HL-60/S4 treated with retinoic acid at 250 ng/mL for 4 days and 3 days (cell line): ENCODE results near the gene PACSIN2.
"Not testable (repeated sequence)": the region's sequence is repeated elsewhere in the genome, so short reads cannot be mapped to it uniquely, and the experiment has no call there.

Experiments used
- in situ Hi-C: fragments of 300-500 bp; cut with MboI; formaldehyde crosslinking; loops from 2 replicates; pipeline ENCODE4 v1.7.0; 2022; ENCODE audit warnings: low sequenced_read_pairs

The PACSIN2 gene

DNA sequence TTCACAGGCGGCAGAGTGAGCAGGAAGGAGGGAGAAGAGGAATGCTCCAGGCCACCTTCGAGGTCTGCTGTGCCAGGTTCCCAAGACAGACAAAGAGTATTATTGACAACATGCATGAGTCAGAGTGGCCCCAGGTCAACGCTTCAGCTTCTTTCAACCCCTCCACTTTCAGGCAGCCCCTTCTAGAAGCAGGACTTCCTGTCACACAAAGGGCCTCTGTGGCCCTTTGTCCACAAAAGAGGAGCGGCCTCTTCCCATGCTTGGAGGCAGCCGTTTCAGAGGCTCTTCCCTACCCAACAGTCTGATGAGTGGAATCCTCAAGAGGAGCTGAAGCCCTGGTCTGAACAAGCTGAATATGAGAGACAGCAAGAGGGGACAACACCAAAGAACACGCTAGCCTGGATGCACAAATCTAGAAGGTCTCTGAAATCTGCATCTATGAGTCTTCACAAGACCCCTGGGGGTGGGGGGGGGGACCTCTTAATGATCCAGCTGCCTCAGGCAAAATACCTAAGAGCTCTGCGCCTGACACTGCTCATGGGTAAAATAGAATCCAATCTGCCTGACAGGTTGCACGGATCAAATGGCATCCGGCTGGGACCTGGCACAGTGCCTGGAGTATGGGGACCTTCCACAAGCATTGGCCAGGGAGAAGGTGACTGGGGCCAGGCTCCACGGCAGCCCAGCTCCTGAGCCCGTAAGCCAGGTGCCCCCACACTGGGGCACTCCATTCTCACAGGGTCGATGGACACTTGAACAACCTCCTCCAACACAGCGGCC lies 67.5 kb downstream of the PACSIN2 start:
- in situ Hi-C loops, result no loop called here

- in situ Hi-C loops, result no loop called here
Measured at GRCh38 chr22:42946546-42947198, 68.3 kb downstream of the PACSIN2 start.

GRCh38 chr22:42945736-42946135 lies 69.2 kb downstream of the PACSIN2 start:
- in situ Hi-C loops, result no loop called here

DNA sequence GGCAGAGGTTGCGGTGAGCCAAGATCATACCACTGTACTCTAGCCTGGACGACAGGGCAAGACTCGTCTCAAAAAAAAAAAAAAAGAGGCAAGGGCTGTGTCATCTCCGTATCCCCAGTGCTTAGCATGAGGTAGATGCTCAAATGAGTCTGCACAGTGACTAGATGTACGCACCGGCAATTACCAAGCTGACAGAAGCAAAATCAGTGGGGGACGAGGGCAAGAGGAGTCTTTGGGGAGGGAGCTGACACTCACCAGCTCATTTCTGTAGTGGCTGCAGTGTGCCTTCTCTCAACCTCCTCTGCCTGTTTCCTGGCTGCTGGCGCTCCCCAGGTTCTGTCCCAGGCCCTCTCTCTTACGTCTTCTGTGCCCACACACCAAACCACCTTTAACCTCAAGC lies 69.9 kb downstream of the PACSIN2 start:
- in situ Hi-C loops, result no loop called here

DNA sequence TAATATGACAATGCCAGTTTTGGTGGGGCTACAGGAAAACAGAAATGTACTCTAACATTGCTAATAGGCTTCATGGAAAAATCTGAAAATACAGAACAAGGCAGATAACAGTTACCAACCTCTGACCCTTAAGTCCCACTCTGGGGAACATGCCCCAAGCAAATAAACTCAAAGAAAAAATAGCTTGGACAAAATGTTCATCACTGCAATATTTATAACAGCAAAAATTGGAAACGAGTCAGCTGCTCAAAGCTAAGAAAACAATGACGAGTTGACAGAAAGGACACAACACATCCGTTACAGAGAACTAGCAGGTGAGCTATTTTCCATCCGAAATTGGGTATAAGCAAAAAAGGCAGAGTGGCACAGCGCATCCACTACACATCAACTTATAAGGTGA lies 70.5 kb downstream of the PACSIN2 start:
- in situ Hi-C loops, result no loop called here

DNA sequence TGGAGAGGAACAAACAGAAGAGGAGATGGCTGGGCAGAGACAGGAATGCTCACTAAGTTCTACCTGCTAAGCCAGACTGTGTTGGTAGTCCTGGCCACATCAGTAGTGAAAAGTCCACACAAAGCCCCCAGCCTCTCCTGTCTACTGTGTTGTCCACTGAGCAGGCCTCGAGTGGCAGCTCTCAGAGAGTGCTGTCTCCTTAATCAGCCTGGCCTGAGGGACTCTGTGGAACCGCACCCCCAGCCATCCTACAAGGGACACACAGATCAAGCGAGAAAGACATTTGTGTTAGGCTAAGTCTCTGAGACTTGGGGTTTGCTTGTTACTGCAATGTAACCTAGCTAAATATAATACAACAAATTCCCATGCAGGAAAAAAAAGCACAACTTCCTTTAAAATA lies 71.0 kb downstream of the PACSIN2 start:
- in situ Hi-C loops, result no loop called here

DNA sequence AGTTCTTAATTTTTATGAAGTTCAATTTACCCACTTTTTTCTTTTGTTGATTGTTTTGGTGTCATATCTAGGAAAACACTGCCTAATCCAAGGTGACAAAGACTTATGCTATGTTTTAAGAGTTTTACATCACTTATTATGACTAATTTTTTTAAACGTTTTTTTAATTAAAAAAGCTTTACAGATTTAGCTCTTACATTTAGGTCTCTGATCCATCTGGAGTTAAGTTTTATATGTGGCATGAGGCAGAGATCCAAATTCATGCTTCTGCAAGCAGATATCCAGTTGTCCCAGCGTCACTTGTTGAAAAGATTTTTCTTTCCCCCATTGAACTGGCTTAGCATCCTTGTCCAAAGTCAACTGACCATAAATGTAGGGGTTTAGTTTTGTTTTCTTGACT lies 72.6 kb downstream of the PACSIN2 start:
- in situ Hi-C loops, result no loop called here

DNA sequence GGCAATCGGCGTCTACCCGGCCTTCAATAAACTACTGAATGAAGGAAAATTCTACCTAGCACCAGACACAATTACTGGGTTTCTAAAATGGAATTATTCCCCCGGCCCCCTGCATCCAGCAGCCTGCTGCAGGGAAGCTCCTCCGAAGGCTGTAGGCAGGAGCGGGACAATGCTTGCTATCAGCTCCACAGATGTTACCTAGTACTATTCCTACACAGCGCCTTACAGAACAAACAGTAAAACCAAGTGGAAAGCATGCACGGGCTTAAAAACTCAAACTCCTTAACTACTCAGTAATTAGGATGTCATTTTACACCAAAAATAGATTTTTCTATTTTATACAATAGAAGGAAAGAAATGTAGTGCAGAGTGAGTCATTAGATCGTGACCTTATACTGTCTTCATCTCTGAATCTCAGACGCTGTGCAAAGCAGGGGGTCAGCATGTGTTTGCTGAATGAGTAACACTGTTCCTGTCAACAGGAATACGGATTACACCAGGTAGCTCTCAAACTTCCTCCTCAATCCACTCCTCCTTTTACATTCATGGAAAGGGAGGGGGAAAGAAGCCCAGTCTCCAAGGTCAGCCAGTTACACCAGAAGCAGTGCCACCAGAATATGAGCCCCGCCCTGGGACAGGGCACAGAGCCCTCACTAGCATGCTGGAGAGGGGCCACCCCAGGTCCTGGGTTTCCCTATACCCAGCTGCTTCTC lies 74.9 kb downstream of the PACSIN2 start:
- in situ Hi-C loops, result no loop called here

DNA sequence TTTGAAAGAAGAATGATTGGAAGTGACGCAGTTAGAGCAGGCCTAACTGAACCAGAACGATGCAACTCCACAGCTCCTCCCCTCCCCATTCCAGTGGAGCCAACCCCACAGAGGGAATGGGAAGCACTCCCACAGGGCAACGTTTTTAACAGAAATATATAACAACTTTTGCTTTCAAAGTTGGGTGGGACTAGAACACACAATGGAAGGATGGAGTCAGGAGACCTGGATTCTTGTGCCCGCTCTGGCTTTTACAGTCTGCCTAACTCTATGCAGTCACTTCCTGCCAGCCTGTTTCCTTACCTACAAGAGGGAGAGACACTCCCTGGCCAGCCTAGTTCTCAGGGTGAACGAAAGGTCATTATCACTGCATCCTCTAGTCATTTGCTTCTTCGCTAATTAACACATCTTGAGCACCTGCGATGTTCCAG lies 75.5 kb downstream of the PACSIN2 start:
- in situ Hi-C loops, result no loop called here

DNA sequence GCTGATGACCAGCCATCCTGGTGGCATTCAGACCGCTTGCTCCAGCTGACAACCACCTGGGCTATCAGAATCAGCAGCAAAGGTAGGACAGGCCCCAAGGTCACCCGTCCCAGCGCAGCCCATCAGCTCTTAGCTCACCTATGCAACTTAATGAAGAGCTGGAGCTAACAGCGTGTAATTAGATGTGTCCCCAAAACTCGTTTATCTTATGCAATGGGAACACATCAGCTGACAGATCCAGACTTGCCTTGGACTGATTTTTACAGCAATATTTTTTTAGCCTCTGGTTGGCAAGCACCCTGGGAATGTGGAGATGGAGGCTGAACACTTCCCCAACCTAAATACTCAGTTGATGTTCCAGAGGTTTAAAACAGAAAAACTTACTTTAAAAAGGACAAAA lies 76.0 kb downstream of the PACSIN2 start:
- in situ Hi-C loops, result no loop called here

- in situ Hi-C loops, result no loop called here
Measured at GRCh38 chr22:42938449-42938848, 76.5 kb downstream of the PACSIN2 start.

DNA sequence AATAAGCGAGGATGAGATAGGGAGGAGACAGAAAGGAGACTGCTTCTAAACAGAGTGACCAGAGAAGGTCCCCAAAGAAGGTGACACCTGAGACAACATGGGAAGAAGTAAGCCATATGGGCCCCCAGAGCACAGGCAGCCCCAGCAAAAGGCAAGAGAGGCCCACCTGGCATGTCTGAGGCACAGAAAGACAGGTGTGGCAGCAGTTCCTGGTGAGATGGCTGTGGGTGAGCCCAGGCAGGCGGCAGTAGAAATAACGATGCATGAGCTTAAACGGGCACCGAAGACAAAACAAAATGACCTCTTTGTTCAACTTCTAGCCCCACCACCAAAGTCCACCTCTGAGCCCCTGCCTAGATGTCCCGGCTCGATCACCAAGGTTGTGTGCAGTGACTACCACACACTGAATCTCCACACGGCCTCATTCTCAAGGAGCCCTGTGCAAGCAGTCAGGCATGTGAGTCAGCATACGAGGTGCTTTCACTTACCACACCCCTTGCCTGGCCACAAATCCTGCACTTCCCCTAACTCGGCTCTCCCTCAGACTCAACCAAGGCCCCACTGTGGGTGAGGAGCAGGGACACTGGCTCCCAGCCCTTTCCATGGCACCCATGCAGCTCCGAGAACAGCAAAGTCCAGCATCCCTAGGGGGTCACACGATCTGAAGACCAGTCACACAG lies 77.6 kb downstream of the PACSIN2 start:
- in situ Hi-C loops, result no loop called here

DNA sequence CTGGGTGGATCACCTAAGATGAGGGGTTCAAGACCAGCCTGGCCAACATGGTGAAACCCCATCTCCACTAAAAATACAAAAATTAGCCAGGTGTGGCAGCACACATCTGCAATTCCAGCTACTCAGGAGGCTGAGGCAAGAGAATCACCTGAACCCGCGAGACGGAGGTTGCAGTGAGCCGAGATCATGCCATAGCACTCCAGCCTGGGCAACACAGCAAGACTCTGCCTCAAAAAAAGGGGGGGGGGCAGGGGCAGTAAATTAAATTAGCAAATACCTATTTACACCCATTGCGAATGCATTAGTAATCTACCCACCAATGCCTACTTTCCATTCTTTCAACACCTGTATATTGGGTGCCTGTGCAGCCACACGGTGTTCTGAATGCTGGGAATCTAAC lies 78.3 kb downstream of the PACSIN2 start:
- in situ Hi-C loops, result not testable (repeated sequence)

- in situ Hi-C loops, result no loop called here
Measured at GRCh38 chr22:42934338-42934737, 80.6 kb downstream of the PACSIN2 start.

- in situ Hi-C loops, result no loop called here
Measured at GRCh38 chr22:42933485-42934091, 81.4 kb downstream of the PACSIN2 start.

DNA sequence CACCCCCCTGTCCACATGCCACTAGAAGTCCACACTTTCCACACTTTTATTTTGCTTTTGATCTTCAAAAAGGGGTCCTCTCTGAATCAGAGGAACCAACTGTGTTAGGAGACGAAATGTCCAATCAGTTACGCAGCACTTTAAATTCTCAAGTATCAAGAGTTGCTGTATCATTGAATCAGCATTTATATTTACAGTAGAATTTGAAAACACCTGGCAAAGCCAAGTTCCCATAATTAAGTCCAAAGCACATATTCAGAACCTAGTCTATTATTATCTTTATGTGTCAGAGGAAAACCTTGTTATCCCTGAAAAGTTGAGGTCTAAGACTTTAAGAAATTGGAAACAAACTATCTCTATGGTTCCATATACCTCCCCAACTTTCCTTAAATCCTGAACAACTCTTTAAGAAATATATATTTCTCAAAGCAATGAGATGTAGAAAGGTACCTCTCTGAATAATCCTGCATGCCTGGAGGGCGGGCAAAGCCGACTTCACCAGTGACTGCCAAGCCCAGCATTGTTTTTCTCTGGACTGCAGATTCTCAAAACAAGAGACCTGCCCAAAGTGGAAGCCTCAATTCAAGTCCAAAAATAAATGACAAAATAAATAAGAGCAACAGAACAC lies 82.0 kb downstream of the PACSIN2 start:
- in situ Hi-C loops, result no loop called here

- in situ Hi-C loops, result no loop called here
Measured at GRCh38 chr22:42932197-42932519, 82.8 kb downstream of the PACSIN2 start.

GRCh38 chr22:42931421-42932196 lies 83.3 kb downstream of the PACSIN2 start:
- in situ Hi-C loops, result no loop called here

- in situ Hi-C loops, result no loop called here
Measured at GRCh38 chr22:42930810-42931420, 84.0 kb downstream of the PACSIN2 start.

GRCh38 chr22:42929838-42930155 lies 85.2 kb downstream of the PACSIN2 start:
- in situ Hi-C loops, result no loop called here
